GM19467 (cell line): ENCODE results near the gene SPSB3.

Experiments
- ATAC-seq: cut with Tn5 transposase; IDR thresholded peaks from one replicate; pipeline ENCODE4 v1.9.1; 2021; ENCODE audit warnings: mild to moderate bottlenecking, moderate library complexity; ENCODE audit not compliant: unreplicated experiment

SPSB3 gene

GRCh38 chr16:1782408-1783264, at the start of gene SPSB3, which contains the start of gene NUBP2:
TSS of gene SPSB3 (minus strand) at chr16:1782571. CDS start at chr16:1781483, 1,088 bp downstream.
TSS of gene NUBP2 (plus strand) at chr16:1782960. CDS start at chr16:1783021, 61 bp downstream.
- ATAC-seq, result peak; percentile 83

- no peak for ATAC-seq
These were observed 49.1 kb upstream of the SPSB3 start for GRCh38 chr16:1831186-1832075.

GRCh38 chr16:1830213-1830612, 47.8 kb upstream of the SPSB3 start:
- ATAC-seq, result no peak

- ATAC-seq, result no peak
These were observed 46.5 kb upstream of the SPSB3 start for GRCh38 chr16:1828645-1829410.

- peak; percentile 78 for ATAC-seq
These were observed 44.6 kb upstream of the SPSB3 start, which contains the start of the genes FAHD1 and HAGH for GRCh38 chr16:1826691-1827573. TSS of gene FAHD1 (plus strand) at chr16:1827206. CDS start at chr16:1827239, 33 bp downstream. TSS of gene HAGH (minus strand) at chr16:1826825. CDS start at chr16:1826787, 38 bp downstream.

GRCh38 chr16:1825864-1826690, 43.7 kb upstream of the SPSB3 start:
- peak; percentile 48 for ATAC-seq

GRCh38 chr16:1825381-1825863, 43.1 kb upstream of the SPSB3 start:
- no peak for ATAC-seq

GRCh38 chr16:1823821-1824220, 41.5 kb upstream of the SPSB3 start:
- no peak for ATAC-seq

- no peak for ATAC-seq
These were observed 40.4 kb upstream of the SPSB3 start for GRCh38 chr16:1822801-1823200.

GRCh38 chr16:1821861-1822611, 39.7 kb upstream of the SPSB3 start:
- ATAC-seq, result no peak

GRCh38 chr16:1820946-1821290, 38.5 kb upstream of the SPSB3 start:
- ATAC-seq, result no peak

- ATAC-seq, result no peak
These were observed 38.0 kb upstream of the SPSB3 start for GRCh38 chr16:1820096-1820945.

- ATAC-seq, result no peak
These were observed 37.2 kb upstream of the SPSB3 start for GRCh38 chr16:1819611-1820010.

- ATAC-seq, result no peak
These were observed 36.6 kb upstream of the SPSB3 start for GRCh38 chr16:1818873-1819525.

GRCh38 chr16:1818204-1818872, 36.0 kb upstream of the SPSB3 start:
- no peak for ATAC-seq

- ATAC-seq, result no peak
These were observed 35.3 kb upstream of the SPSB3 start for GRCh38 chr16:1817716-1818115.
